Superior temporal gyrus (tissue), 1 donor: ENCODE results near the gene GPR31.

Source experiments
- DNase-seq: peaks from one replicate; pipeline ENCODE4 v3.0.0-alpha.2; 2016; ENCODE audit errors: extremely low spot score

Gene GPR31

GRCh38 chr6:167118006-167118405, 39.8 kb downstream of the GPR31 start:
- no peak for DNase-seq

GRCh38 chr6:167116838-167117228, 40.9 kb downstream of the GPR31 start:
- DNase-seq, result no peak

GRCh38 chr6:167116109-167116837, 41.5 kb downstream of the GPR31 start:
- no peak for DNase-seq

- no peak for DNase-seq
Observed at GRCh38 chr6:167115054-167115453, 42.7 kb downstream of the GPR31 start.

- no peak for DNase-seq
Observed at GRCh38 chr6:167113935-167114910, 43.6 kb downstream of the GPR31 start.

GRCh38 chr6:167113047-167113754, 44.6 kb downstream of the GPR31 start:
- DNase-seq, result no peak

GRCh38 chr6:167112421-167112820, 45.4 kb downstream of the GPR31 start:
- DNase-seq, result no peak

GRCh38 chr6:167111597-167111996, 46.2 kb downstream of the GPR31 start:
- no peak for DNase-seq

GRCh38 chr6:167109651-167110050, 48.1 kb downstream of the GPR31 start:
- no peak for DNase-seq

GRCh38 chr6:167108278-167108677, 49.5 kb downstream of the GPR31 start:
- no peak for DNase-seq

- no peak for DNase-seq
Observed at GRCh38 chr6:167107787-167108186, 50.0 kb downstream of the GPR31 start.

- no peak for DNase-seq
Observed at GRCh38 chr6:167106406-167106805, 51.4 kb downstream of the GPR31 start.
